GM11168 (cell line): ENCODE results near the gene IL17C.

ENCODE experiments used
- in situ Hi-C: fragments of 300-500 bp; cut with MboI; formaldehyde crosslinking; loops from one replicate; pipeline ENCODE4 v1.12.0; 2022; ENCODE audit warnings: low sequenced_read_pairs; ENCODE audit not compliant: unreplicated experiment

The IL17C gene

GRCh38 chr16:88624977-88625576 is 13.3 kb upstream of the IL17C start:
- in situ Hi-C loops, result no loop called here

GRCh38 chr16:88626646-88627045 is 11.7 kb upstream of the IL17C start:
- in situ Hi-C loops, result no loop called here

DNA sequence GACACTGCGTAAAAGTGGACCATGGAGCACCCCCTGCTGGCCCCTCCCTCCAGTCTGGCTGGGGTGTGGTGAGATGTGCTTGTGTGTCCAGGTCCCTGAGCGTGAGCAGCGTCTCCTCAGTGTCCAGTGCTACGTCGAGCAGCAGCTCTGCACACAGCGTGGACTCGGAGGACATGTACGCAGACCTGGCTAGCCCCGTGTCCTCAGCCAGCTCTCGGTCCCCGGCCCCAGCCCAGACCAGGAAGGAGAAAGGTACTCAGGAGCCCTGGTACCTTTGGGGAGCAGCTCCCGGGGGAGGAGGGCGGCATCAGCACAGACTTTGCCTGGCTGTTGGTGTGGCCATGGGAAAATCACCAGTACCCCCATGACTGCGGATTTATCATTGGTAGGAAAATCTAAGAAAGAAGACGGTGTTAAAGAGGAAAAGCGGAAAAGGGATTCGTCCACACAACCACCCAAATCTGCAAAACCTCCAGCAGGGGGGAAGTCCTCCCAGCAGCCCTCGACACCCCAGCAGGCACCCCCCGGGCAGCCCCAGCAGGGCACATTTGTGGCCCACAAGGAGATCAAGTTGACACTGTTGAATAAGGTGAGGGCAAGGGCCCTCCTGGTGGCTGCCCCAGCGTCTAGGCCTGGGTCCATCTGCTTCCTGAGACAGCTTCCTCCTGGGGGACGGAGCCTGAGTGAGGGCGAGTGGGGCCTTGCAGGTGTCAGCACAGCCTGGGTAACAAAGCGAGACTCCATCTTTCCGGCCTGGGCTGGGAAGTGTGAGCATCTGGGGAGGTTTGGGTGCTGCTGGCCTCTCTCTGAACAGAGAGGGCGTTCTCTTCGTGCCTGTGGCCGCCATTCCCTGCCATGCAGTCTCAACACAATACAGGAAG is 10.6 kb upstream of the IL17C start:
- in situ Hi-C loops, result no loop called here

DNA sequence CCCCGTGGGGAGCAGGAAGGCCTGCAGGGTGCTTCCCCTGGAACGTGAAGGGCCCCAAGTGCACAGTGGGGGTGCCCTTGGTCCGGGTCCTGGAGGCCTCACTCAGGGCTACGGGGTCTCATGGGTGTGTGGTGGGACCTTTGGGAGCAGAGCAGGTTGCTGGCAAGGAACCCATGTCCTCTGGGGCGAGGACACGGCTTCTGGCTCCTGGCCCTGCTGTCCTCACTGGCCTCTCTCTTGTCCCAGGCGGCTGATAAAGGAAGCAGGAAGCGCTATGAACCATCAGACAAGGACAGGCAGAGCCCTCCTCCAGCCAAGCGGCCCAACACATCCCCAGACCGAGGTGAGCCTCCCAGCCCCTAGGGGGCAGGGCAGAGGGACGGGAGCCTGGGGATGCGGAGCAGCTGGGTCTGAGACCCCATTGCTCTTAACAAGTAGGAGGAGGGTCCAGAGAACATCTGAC is 9.8 kb upstream of the IL17C start:
- in situ Hi-C loops, result no loop called here

DNA sequence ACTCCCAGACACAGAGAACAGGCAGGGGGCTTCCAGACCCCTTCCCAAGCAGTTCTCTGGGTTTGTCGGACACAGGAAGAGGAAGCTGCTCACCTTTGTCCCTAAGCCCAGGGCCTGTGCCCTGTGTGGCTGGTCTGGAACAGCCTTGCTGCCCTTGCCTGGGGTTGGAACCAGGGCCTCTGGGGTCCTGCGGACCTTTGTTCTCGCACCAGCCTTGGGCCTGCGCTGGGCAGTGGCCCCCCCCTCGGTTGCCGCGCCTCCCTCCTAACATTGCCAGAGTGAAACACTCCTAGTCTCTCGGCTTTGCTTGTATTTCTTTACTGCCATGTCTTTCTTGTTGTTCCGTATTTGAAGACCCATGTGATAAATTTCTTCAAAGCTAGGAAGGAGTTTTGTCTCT is 8.5 kb upstream of the IL17C start:
- in situ Hi-C loops, result no loop called here

GRCh38 chr16:88630433-88630832 is 7.9 kb upstream of the IL17C start:
- in situ Hi-C loops, result no loop called here

DNA sequence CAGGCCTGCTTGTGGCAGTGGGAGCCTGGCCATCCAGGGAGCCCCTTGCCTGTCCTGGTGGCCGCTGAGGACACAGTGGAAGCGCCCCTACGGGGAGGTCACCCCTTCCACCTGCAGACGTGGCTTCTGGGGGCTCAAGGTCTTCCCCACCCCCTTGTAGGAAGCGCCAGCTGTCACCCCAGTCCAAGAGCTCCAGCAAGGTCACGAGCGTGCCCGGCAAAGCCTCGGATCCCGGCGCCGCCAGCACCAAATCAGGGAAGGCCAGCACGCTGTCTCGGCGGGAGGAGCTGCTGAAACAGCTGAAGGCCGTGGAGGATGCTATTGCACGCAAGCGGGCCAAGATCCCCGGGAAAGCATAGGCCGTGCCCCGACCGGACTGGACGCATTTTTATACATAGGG is 7.4 kb upstream of the IL17C start:
- in situ Hi-C loops, result no loop called here

DNA sequence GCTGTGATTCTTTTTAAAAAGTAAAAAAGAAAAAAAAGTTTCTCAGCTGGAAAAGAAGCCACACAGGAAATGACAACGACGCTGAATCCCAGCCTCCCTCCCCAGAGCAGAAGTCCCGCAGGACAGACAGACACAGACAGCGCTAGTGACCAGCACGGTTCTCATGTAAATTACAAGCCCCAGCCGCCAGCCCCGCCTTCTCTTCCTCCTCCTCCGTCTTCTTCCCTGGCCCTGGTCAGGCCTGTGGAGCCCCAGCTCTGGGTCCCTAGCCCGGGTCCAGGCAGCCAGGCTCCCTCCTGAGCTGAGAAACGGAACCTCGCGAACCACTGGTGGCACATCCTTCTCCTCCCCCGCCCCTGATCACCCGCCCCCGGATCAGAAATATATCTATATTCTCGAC is 7.0 kb upstream of the IL17C start:
- in situ Hi-C loops, result no loop called here

DNA sequence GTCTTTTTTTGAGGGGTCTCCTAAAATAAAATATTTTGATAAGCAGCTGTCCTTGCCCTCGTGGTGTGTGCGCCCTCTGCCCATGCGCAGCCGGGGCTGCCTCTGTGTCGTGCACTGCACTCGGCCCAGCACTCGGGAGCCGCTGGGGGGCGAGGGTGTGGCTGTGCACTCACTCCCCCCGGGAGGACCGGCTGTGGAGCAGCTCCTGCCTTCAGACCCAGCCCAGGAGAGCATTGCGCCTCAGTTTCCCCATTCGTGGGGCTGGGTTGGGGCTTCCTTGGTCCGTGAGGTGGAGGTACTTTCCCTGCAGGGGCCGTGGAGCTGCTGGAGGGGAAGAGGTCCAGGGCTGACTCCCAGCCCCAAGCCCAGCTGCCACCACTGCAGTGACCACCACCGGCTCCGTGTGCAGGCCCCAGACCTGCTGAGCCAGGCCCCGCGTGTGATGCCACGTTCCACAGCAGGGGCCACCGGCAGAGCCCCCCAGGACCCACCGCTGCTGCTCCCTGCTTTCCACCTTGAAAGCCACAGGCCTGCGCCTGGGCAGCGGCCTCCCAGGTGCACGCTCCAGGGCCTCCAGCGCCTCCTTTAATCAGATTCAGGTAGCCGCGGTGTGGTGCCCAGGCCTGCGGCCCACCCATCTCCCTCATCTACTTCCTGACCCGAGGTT is 6.3 kb upstream of the IL17C start:
- in situ Hi-C loops, result no loop called here

DNA sequence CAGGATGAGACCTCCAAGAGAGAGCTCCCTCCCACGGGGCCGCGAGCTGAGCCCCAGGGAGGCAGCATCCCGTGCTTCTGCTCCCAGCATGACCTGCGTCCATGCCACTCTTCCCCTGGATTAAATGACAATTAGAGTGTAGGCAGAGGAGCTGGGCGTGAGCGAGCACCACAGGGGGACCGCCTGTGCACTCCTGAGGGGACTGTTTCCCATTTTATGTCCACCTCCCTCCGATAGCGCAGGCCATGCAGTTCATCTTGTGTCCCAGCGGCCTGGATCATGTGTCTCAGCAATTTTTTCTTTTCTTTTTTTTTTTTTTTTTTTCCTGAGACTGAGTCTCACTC is 5.8 kb upstream of the IL17C start:
- in situ Hi-C loops, result no loop called here

DNA sequence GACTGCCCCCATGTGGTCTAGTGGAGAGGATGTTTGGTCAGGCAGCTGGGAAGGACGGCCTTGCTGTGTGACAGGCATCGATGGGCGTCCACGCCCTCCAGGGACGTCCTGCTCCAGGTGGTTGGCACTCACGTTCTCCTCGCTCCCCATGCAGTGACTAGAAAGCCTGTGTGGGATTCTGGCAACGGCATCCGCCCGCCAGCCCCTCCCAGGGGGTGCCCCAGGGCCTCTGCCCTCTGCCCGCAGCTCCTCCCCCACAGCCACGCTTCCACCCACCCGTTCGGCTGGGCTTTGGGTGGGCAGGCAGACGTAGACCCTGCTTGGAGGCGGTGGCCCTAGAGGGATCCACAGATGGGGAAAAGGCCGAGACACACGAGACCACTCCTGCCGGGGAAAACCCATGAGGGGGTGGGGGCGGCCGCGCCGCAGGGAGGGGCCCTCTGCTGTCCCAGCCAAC is 4.7 kb upstream of the IL17C start:
- in situ Hi-C loops, result no loop called here

DNA sequence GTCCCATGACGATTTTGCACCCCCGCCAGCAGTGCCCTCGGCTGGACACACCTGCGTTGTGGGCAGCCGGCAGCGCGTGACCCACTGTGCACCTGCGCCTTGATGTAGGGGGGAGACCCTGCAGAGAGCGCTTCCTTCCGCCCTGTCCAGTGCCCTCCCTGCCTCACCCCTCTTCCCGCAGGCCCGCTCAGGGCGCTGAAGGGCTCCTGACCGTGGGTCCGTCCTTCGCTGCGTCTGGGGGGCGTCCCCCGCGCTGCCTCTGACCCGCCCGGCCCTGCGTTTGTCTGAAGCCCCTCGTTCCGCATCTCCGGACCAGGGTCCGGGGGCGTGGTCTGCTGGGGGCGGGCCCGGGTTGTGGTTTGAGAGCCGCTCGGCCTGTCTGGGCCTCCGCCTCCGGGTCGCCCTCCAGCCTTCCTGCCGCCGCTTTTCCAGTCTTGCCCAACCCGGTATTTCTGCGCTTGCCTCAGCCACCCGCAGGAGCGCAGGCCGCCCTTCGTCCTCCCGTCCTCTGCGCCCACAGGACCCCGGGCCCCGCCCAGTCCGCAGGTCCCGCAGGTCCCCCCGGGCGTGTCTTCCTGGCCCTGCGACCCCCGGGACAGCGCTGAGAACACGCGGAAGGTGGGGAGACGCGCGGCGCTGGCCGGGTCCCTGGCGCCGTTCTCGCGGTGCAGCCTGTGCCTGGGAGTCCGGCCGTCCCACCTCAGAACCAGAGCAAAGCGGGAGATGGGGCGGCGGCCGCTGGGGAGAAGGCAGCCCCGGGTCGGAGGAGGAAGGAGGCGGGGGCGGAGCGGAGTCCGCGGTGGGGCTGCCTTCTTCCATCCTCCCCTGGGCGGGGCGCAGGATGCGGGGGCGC is 4.0 kb upstream of the IL17C start:
- in situ Hi-C loops, result no loop called here

DNA sequence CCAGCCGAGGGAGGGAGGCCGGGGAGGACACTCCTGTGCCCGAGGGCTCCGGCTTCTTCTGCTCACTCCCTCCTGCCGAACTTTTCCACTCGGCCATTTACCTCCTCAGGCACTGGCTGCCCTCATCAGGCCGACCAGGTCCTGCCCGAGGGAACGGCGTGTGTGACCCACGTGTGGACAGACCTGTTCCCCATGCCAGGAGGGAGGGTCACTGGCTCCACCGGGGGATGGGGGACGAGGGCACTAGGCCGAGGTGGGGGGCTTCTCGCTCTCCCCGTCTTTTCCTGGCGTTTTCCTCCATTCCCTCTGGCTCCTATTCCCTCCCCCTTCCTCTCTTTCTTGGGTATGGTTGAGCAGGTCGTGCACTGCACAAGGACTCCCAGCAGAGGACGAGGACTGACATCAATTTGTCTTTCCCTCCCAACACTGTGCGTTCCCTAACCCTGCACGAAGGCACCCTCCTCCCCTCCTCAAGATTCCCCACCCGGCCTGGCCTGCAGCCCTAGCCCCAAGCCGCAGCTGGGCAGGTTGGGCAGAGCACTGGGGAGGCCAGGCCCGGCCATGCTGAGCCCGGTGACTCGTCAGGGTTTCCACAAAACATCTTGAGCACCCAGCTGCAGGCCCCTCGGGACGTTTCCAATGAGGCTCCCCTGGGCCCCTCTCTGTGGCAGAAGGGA is 3.2 kb upstream of the IL17C start:
- in situ Hi-C loops, result no loop called here

DNA sequence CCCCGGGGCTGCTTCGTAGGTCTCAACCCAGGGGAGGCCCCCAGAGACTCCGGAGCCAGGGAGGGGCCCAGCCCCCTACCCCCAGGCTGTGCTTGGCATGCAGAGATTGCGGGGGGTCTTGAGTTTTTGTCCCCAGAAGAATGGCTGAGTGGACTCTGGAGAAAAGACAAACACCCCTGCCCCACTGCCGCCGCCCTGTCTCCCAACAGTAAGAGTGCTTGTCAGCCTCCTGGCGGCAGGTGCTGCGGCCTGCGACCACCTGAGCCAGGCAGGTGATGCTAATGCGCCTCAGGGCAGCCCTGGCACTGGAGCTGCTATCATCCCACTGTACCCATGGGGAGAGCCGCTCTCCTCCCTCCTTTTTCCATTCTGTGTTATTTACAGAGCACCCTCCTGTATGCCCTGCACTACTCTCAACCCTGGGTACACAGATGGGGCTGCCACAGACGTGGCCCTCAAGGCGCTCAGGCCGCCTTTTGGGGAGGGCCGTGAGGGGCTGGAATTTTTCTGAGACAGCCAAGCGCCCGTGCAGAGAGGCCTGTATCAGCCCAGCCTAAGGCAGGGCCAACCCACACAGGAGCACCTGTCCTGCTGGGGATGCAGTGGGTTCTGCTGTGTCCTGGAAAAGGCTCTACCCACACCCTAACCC is 2.6 kb upstream of the IL17C start:
- in situ Hi-C loops, result no loop called here

DNA sequence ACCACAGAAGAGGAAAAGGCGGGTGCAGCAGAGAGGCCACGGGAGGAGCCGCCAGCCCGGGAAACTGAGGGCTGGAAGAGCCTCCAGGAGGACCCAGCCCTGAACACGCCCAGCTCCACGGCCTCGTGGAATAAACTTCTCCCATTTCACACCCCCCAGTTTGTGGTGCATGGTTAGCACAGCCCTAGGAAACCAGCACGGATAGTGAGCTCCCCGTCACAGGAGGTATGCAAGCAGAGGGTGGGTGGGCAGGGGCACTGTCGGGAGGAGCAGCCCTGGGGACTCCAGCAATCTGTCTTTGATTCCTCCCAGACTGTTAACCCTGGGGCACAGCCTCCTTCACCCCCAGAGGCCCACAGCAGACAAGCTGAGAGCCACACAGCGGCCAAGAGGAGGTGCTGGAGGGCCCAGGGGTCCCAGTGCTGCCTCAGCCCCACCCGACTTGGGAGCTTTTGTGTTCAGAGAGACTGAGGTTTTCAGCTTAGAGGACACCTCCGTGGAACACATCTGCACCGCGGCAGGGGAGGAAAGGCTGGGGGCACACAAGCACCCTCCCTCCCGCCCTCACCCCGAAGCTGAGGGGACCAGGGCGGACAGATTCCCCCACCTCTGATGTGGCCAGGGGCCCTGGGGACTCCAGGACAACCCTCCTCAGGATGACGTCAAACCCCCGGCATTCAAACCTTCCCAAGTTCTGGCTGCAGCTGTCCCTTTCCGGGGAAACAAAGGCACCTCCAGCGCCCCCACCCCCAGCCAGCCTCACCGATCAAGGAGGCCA is 1.7 kb upstream of the IL17C start:
- in situ Hi-C loops, result no loop called here

DNA sequence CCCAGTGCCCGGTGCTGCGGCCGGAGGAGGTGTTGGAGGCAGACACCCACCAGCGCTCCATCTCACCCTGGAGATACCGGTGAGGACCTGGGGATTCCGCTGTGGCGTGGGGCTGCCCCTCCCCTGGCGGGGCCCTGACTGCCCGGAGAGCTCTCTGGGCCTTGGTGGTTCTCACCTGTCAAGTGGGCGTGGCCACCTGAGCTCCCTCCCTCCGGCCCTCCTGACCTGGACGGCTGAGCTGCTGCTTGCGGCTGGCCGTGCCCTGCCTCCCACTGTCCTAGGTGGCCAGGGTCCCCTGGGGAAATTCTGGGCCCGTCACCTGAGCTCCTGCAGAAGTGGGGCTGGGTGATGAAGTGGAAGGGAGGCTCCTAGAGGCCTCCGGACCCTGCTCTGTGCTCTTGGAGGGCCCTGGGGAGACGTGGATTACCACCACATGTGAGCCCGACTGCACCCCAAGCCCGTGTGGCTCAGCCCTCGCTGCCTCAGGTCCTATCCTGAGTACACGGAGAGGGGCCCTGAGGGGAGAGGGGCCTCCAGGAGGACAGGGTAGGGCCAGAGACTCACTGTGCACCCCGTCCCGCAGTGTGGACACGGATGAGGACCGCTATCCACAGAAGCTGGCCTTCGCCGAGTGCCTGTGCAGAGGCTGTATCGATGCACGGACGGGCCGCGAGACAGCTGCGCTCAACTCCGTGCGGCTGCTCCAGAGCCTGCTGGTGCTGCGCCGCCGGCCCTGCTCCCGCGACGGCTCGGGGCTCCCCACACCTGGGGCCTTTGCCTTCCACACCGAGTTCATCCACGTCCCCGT is 1.1 kb downstream of the IL17C start:
- in situ Hi-C loops, result no loop called here

DNA sequence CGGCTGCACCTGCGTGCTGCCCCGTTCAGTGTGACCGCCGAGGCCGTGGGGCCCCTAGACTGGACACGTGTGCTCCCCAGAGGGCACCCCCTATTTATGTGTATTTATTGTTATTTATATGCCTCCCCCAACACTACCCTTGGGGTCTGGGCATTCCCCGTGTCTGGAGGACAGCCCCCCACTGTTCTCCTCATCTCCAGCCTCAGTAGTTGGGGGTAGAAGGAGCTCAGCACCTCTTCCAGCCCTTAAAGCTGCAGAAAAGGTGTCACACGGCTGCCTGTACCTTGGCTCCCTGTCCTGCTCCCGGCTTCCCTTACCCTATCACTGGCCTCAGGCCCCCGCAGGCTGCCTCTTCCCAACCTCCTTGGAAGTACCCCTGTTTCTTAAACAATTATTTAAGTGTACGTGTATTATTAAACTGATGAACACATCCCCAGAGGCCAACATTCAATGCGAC is 1.7 kb downstream of the IL17C start:
- in situ Hi-C loops, result no loop called here
